ENCODE data around the gene NAPEPLD.
"Not testable (repeated sequence)": the region's sequence is repeated elsewhere in the genome, so short reads cannot be mapped to it uniquely, and the experiment has no call there.

GRCh38 chr7:103163087-103163825 lies 14.4 kb upstream of the NAPEPLD start:
- TF ChIP-seq CTCF (IDR thresholded peaks at IDR 0.05; ENCODE audit: poor library complexity, severe bottlenecking); POLR2AphosphoS5 (IDR thresholded peaks at IDR 0.05); EZH2 (IDR thresholded peaks at IDR 0.05; ENCODE audit: borderline replicate concordance, insufficient read depth, low read length, poor library complexity, severe bottlenecking); MXI1 (conservative IDR thresholded peaks at IDR 0.05; ENCODE audit: poor library complexity, severe bottlenecking); EP300 (conservative IDR thresholded peaks at IDR 0.05; ENCODE audit: poor library complexity, severe bottlenecking); REST (IDR thresholded peaks at IDR 0.05; ENCODE audit: borderline replicate concordance); SMC3 (conservative IDR thresholded peaks at IDR 0.05; ENCODE audit: poor library complexity); RAD21 (conservative IDR thresholded peaks at IDR 0.05): not testable (repeated sequence)
